CD4-positive, alpha-beta T cell treated with Interleukin-4 for 4 hours (primary cell): ENCODE data around the gene CERS6.
"Not testable (repeated sequence)": the region's sequence is repeated elsewhere in the genome, so short reads cannot be mapped to it uniquely, and the experiment has no call there.

ENCODE experiments used
- DNase-seq: peaks from one replicate; pipeline ENCODE4 v3.0.0-alpha.2; 2020

CERS6 gene

GRCh38 chr2:168789776-168790175, 333.7 kb downstream of the CERS6 start:
- no peak for DNase-seq

DNA sequence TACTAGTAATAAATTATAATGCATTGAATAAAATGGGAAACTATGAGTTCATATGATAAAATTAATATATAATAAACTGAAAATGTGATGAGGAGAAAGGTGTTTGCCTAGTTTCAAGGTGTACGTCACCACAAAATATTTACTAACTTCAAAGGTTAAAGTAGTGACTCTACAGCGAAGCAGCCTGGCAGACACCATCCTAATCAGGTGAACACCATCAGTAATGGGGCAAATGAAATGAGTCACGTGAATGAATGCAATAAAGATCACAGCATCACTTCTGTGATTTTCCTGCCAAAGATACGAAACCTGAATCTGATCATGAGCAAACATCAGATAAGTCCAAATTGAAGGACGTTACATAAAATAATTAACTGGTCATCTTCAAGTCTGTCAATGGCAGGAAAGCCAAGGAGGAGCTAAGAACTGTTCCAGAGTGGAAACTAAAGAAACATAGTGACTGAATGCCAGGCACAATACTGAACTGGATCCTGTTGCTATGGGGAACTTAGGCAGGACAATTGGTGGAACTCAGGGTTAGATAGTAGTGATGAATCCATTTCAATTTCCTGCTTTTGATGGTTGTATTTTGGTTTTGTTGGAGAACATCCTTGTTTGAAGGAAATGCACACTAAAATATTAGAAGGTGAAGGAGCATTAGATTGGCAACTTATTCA, 334.3 kb downstream of the CERS6 start:
- no peak for DNase-seq

GRCh38 chr2:168791140-168791539, 335.1 kb downstream of the CERS6 start:
- not testable (repeated sequence) for DNase-seq

DNA sequence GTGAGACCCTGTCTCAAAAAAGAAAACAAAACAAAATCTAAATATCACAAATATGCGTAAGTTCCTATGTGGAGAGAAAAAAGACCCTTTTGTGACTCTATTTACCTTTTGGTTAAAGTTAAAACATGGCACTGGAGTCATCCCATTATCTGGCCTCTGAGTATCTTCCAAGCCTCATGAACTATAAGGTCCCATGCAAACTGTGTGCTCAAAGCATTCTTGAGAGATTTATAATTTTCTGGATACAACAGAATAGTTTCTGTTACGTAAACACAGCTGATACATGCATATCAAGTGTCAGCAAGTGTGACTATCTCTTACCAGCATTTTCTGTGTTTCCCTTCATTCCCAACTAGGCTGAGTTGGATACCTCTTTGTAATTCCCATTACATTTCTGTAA, 337.5 kb downstream of the CERS6 start:
- DNase-seq = no peak

DNA sequence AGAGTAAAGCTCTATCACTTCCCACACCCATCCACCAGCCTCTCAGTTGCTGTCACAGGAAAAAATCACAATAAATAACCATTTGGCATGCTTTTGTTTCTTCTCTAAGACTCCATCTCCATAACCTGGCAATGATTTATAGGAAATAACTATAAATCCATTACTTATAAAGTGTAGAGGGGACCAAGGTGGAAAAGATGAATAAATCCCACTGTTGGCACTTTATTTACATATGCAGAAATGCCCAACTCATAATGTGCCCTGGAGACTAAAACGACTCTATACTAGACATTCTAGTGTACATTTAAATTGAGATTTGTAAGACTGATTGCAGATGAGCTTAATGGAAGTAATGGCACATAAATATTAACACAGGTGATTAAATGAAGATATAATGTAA, 338.9 kb downstream of the CERS6 start:
- no peak for DNase-seq

DNA sequence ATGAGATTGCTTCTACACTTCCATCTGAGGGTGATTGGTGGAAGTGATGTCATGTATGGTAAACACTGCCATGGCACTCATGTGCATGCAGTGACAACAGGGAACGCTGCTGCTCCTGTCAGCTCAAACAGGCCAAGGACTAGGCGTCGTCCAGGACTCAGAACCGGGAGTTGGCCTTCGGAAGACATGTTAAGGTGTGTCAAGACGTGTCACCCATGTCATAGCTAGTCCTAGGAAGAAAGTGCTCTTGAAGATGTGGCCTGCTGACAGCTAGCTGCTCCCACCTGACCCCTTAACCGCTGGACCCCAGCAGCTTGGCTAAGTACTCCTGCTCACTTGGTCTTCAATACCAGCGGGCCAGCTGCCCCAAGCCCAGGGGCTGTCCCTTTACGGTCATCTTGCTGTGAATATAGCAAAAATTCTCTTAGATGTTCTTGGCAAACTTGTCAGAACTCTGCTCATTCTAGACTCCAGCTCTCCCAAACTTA, 340.1 kb downstream of the CERS6 start:
- no peak for DNase-seq

- DNase-seq = no peak
Observed at GRCh38 chr2:168796583-168797285, 340.7 kb downstream of the CERS6 start.

DNA sequence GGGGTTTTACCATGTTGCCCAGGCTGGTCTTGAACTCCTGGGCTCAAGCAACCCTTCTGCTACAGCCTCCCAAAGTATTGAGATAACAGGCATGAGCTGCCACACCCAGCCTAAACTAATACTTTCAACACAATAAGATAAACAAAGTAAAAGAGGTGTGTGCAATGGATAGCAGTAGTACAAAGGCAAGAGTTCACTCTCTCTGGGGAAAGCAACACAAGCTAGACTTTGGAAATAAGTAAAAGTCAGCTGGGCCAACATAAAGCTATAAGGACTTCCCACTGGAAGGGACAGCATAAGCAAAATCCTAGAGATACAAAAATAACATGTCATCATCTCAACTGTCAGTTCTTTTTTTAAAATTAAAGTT, 341.2 kb downstream of the CERS6 start:
- no peak for DNase-seq

DNA sequence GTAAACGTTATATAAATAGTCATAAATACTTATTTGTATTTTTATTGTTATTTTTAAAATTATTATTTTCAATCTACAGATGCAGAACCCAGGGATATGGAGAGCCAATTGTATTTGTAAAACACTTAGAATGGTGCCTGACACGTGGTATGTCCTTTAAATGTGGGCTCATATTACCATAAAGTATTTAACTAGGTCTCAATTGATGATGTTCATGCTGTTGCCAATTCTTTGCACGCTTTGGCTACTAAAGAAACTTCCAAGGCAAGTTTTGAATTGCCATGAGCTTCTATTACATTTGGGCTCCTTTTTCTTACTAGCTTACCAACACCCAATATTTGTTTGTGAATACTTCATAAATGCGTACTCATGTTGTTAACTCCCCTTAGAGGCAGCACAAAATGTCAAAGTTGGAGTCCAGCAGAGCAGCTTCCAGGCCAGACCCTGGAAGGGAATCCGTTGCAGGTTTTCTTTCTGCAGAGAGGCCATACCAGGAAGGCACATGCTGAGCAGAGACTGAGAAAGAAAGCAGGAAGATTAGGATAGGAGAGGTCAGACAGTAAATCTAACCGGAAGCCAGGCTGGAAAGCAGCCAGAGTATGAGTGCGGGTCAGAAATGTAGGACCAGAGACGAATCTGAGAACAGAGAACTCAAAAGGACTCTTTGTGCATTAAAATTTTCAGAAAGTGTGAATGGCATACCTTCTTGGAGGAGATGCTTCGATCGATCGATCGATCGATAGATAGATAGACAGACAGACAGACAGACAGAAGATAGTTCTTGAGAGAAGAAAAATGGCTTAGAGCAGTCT, 342.2 kb downstream of the CERS6 start:
- no peak for DNase-seq

DNA sequence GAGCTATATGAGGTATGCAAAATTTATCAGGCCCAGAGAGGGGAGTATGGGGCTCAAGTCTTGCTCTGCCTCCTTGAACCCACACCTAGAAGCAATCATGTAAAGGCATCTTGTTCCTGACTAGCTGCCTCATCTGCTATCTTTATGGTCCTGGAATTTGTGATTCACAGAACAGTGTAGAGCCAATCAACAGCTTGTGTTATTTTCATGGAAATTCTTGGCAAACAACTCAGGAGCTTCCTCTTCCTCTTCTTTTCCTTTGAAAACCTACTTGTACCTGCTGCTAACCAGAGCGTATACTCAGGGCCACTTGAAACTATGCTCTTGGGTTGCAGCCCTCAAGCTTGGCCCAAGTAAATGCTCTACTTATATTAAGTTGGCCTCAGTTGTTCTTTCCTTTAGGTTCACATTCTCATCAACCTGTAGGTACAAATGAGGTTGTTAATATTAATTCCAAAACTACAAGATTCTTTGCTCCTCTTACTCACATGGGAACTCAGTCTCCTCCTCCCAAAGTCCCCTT, 342.9 kb downstream of the CERS6 start:
- no peak for DNase-seq

- DNase-seq = no peak
Observed at GRCh38 chr2:168801471-168801870, 345.4 kb downstream of the CERS6 start.

- no peak for DNase-seq
Observed at GRCh38 chr2:168801961-168802858, 346.1 kb downstream of the CERS6 start, which contains the start of gene NOSTRIN. Gene NOSTRIN, plus strand, starts transcription at chr2:168802637. Its CDS starts 10 bp downstream, at chr2:168802647.

GRCh38 chr2:168802859-168803725, 347.0 kb downstream of the CERS6 start:
- no peak for DNase-seq

- no peak for DNase-seq
Observed at GRCh38 chr2:168804214-168804613, 348.1 kb downstream of the CERS6 start.

GRCh38 chr2:168805615-168806014, 349.5 kb downstream of the CERS6 start:
- DNase-seq = no peak

DNA sequence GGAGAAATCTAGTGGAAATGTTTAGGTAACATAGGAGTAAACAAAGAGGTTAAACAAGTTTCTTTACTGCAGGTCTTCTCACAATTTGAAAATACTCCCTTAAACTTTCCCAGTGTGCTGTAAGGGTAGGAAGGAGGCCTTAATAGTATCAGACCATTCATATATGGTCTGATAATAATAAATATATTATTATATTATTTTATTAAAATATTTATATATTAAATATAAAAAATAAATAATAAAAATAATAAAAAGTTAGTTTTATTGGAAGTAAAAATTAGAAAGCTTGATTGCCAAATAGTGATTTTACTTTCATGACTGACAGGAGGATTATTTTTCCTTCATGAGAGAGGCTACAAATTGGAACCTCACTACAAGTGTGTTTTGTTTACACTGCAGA, 353.5 kb downstream of the CERS6 start:
- DNase-seq = no peak

GRCh38 chr2:168810235-168810634, 354.2 kb downstream of the CERS6 start:
- DNase-seq = no peak

GRCh38 chr2:168811696-168812095, 355.6 kb downstream of the CERS6 start:
- DNase-seq = no peak

DNA sequence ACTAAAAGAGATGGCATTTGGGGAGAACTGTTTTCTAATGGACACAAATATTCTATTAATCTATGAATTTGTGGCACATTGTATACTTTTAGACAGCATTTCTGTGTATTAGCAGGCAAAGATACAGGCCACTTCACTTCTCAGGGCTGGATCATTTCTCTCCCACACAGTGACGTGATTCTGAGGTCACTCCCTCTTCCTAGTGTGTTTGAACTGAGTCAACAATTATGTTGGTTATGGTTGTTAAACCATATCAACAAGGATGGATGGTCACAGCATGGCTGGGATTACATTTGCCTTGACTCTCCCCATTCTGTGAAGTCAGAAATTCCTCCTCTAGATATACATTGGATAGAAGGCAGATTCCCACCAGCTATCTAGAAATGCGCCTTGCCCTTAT, 358.0 kb downstream of the CERS6 start:
- DNase-seq = no peak

- no peak for DNase-seq
Observed at GRCh38 chr2:168814939-168815907, 359.2 kb downstream of the CERS6 start.
